ENCODE data around the gene MAN1A2.

DNA sequence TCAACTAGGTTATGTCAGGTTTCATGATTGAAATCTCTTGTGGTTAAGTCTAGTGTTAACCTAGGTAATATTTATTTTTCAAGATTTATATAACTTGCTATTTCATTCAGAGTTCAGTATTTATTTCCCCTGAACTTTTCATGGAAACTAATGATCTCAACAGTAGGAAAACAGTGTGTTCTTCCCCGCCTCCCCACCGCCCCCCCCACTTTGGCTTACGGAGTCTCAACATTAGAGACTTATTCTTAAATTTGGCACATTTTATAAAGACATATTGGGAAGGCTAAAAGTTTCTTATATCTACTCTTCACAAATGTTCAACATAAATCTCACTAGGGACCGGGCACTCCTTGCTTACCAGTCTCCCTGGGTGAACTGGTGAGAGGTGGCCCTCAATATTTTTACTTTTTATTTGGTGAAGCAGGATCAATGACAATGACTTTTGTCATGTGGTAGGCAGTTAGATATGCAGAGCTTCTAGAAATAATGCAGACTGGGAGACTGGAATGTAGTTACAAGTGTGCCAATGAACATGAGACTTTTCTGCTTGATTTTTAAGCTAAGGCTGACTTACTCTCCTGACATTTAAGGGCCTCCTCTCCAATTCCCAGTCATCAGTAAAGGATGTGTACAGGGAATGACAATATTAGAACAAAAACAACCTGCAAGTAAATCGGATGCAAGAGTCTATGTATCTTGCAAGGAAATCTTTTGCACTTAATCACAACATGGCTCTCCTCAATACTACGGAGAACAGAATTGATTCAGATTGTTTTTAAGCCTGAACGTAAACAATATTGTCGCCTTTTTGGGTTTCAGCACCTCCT is 1.7 kb upstream of the MAN1A2 start:
- TF ChIP-seq CTCF (conservative IDR thresholded peaks at IDR 0.05; ENCODE audit: low read depth, low read length) = no peak
- TF ChIP-seq EZH2 (IDR thresholded peaks at IDR 0.05; ENCODE audit: low read length, unreplicated experiment) = no peak
